ENCODE data around the gene ARID1B. TPM values are rescaled to one million over a fixed set of nuclear protein-coding genes. Genes with fewer than 3 reads are reported as not detected.

The ARID1B gene
- total RNA-seq, 1 experiment from 2014 or later, result 24.2 TPM

- BruUV-seq (replicated peaks), result no TSS peak
- no peaks in the 10 kb centered on the region for H3K9me2 ChIP-seq (replicated peaks; ENCODE audit: low read length)
- H3K36me3 ChIP-seq (ENCODE audit: low read depth, low read length), result no peaks in the 10 kb centered on the region
- no peaks in the 10 kb centered on the region for H3K9me3 ChIP-seq (ENCODE audit: low read length)
- H3K79me2 ChIP-seq (ENCODE audit: low read length), result no peaks in the 10 kb centered on the region
- H3K9ac ChIP-seq (ENCODE audit: low read length), result no peak overlapping the region
- ChIA-PET CTCF (no interaction called here), POLR2A (ENCODE audit: unreplicated experiment) (no interaction called here)
- intact Hi-C loops (cut with micrococcal nuclease), result no loop called here
- peak overlapping the region; percentile 1; the same call in 1 of the 2 replicates for H3K4me3 ChIP-seq (ENCODE audit: low read length)
- no peaks in the 10 kb centered on the region for H3K27me3 ChIP-seq (ENCODE audit: low read length)
- no peak for TF ChIP-seq CTCF (conservative IDR thresholded peaks at IDR 0.05; ENCODE audit: low read depth, low read length)
- TF ChIP-seq EZH2phosphoT487 (IDR thresholded peaks at IDR 0.05; ENCODE audit: borderline replicate concordance, low read length), result no peak
- no peak for TF ChIP-seq EZH2 (IDR thresholded peaks at IDR 0.05; ENCODE audit: low read length, unreplicated experiment)
- H4K20me1 ChIP-seq (ENCODE audit: low read length), result no peaks in the 10 kb centered on the region
- no peak overlapping the region for H2AFZ ChIP-seq (ENCODE audit: low read length)
- peak overlapping the region; percentile 61 for H3K4me2 ChIP-seq (ENCODE audit: low read length)
- DNase-seq, result peak; percentile 58
- peak; percentile 53 for ATAC-seq
- H3K4me1 ChIP-seq (ENCODE audit: insufficient read depth, low read length), result peaks cover 33% of the 10 kb centered on the region
- no peaks in the 10 kb centered on the region for H3F3A ChIP-seq (ENCODE audit: low read length, unreplicated experiment)
- H3K27ac ChIP-seq (ENCODE audit: low read length), result peak overlapping the region; percentile 65
These were observed 442.3 kb downstream of the ARID1B start for GRCh38 chr6:157219201-157220200.

- Histone ChIP-seq H3F3A (ENCODE audit: low read length, unreplicated experiment) (no peaks in the 10 kb centered on the region), H3K27me3 (ENCODE audit: low read length) (no peaks in the 10 kb centered on the region), H3K36me3 (ENCODE audit: low read depth, low read length) (no peaks in the 10 kb centered on the region), H3K4me3 (ENCODE audit: low read length) (no peak overlapping the region; the same call in 1 of the 2 replicates), H3K9ac (ENCODE audit: low read length) (peak overlapping the region; percentile 72), H3K9me2 (replicated peaks; ENCODE audit: low read length) (no peaks in the 10 kb centered on the region), H3K4me2 (ENCODE audit: low read length) (peak overlapping the region; percentile 93), H3K79me2 (ENCODE audit: low read length) (no peaks in the 10 kb centered on the region), H3K27ac (ENCODE audit: low read length) (peak overlapping the region; percentile 71), H3K4me1 (ENCODE audit: insufficient read depth, low read length) (peaks cover 33% of the 10 kb centered on the region), H3K9me3 (ENCODE audit: low read length) (no peaks in the 10 kb centered on the region), H4K20me1 (ENCODE audit: low read length) (no peaks in the 10 kb centered on the region), H2AFZ (ENCODE audit: low read length) (peak overlapping the region; percentile 95; the same call in 1 of the 2 replicates)
- BruUV-seq (replicated peaks), result no TSS peak
- no peak for ATAC-seq
- ChIA-PET POLR2A (ENCODE audit: unreplicated experiment) (no interaction called here), CTCF (no interaction called here)
- TF ChIP-seq EZH2 (IDR thresholded peaks at IDR 0.05; ENCODE audit: low read length, unreplicated experiment) (no peak), CTCF (conservative IDR thresholded peaks at IDR 0.05; ENCODE audit: low read depth, low read length) (no peak), EZH2phosphoT487 (IDR thresholded peaks at IDR 0.05; ENCODE audit: borderline replicate concordance, low read length) (no peak)
- DNase-seq, result no peak
- intact Hi-C loops (cut with micrococcal nuclease), result no loop called here
These were observed 443.3 kb downstream of the ARID1B start for GRCh38 chr6:157220485-157220884.
